COLO668 (cell line): ENCODE data around the gene ITGAX.

Source experiments
- DNase-seq: peaks from one replicate; lab custom pipeline; 2025; ENCODE audit not compliant: unreplicated experiment; lab: John Stamatoyannopoulos, UW

Gene ITGAX

GRCh38 chr16:31348579-31348978 is 6.4 kb upstream of the ITGAX start:
- no peak for DNase-seq

GRCh38 chr16:31350275-31351005 is 4.5 kb upstream of the ITGAX start:
- DNase-seq, result no peak

GRCh38 chr16:31351246-31351941 is 3.6 kb upstream of the ITGAX start:
- DNase-seq, result no peak

- no peak for DNase-seq
Observed at GRCh38 chr16:31351942-31352325, 3.0 kb upstream of the ITGAX start.

- DNase-seq, result no peak
Observed at GRCh38 chr16:31352376-31353115, 2.4 kb upstream of the ITGAX start.

GRCh38 chr16:31355431-31356100 is 590 bp downstream of the ITGAX start:
- no peak for DNase-seq

- DNase-seq, result no peak
Observed at GRCh38 chr16:31356566-31357323, 1.8 kb downstream of the ITGAX start.

GRCh38 chr16:31357324-31358109 is 2.5 kb downstream of the ITGAX start:
- DNase-seq, result no peak

- DNase-seq, result no peak
Observed at GRCh38 chr16:31360251-31360650, 5.3 kb downstream of the ITGAX start.

GRCh38 chr16:31361201-31362110 is 6.5 kb downstream of the ITGAX start:
- DNase-seq, result no peak

- DNase-seq, result no peak
Observed at GRCh38 chr16:31362476-31363405, 7.8 kb downstream of the ITGAX start.

GRCh38 chr16:31363721-31364120 is 8.7 kb downstream of the ITGAX start:
- DNase-seq, result no peak

- DNase-seq, result no peak
Observed at GRCh38 chr16:31364421-31364820, 9.4 kb downstream of the ITGAX start.

- DNase-seq, result no peak
Observed at GRCh38 chr16:31365131-31365865, 10.3 kb downstream of the ITGAX start.

- DNase-seq, result no peak
Observed at GRCh38 chr16:31367853-31368252, 12.9 kb downstream of the ITGAX start.

- no peak for DNase-seq
Observed at GRCh38 chr16:31371008-31371407, 16.0 kb downstream of the ITGAX start.
